DOHH2 (cell line): ENCODE data around the gene S100PBP.

ENCODE experiments used
- H3F3A ChIP-seq: fragments of 200-600 bp; sonication (generic), shearing (Covaris generic); 2 replicates; pipeline ENCODE4 v1.6.0; 2016; ENCODE audit warnings: antibody characterized with exemption, mild to moderate bottlenecking; ENCODE audit not compliant: control insufficient read depth, insufficient read depth
- H3K27ac ChIP-seq: fragments of 200-600 bp; sonication (generic); 2 replicates; pipeline ENCODE4 v1.5.1; 2014; ENCODE audit warnings: low read depth, mild to moderate bottlenecking, low read length, moderate library complexity
- H3K27me3 ChIP-seq: fragments of 200-600 bp; sonication (generic); 2 replicates; pipeline ENCODE4 v1.6.1; 2014; ENCODE audit warnings: mild to moderate bottlenecking, low read length, mixed read lengths; ENCODE audit not compliant: control insufficient read depth
- H3K36me3 ChIP-seq: fragments of 200-600 bp; sonication (generic); 2 replicates; pipeline ENCODE4 v1.6.1; 2014; ENCODE audit warnings: mild to moderate bottlenecking, low read length, moderate library complexity, mixed read lengths; ENCODE audit not compliant: control insufficient read depth
- H3K4me1 ChIP-seq: fragments of 200-600 bp; sonication (generic); 2 replicates; pipeline ENCODE4 v1.6.1; 2014; ENCODE audit warnings: mild to moderate bottlenecking, low read length, mixed read lengths; ENCODE audit not compliant: control insufficient read depth
- H3K4me2 ChIP-seq: fragments of 200-600 bp; sonication (generic); 2 replicates; pipeline ENCODE4 v1.6.0; 2014; ENCODE audit warnings: mild to moderate bottlenecking, low read length, moderate library complexity
- H3K4me3 ChIP-seq: fragments of 200-600 bp; sonication (generic); 2 replicates; pipeline ENCODE4 v1.5.1; 2014; ENCODE audit warnings: mild to moderate bottlenecking, low read length, mixed read lengths
- H3K79me2 ChIP-seq: fragments of 200-600 bp; sonication (generic); 2 replicates; pipeline ENCODE4 v1.6.1; 2014; ENCODE audit warnings: mild to moderate bottlenecking, low read length, mixed read lengths; ENCODE audit not compliant: control insufficient read depth
- H3K9me2 ChIP-seq: fragments of 200-600 bp; sonication (generic); replicated peaks from 2 replicates; pipeline ENCODE4 v1.6.1; 2014; ENCODE audit warnings: mild to moderate bottlenecking, low read length, mixed read lengths; ENCODE audit not compliant: control insufficient read depth
- H3K9me3 ChIP-seq: fragments of 200-600 bp; sonication (generic); 2 replicates; pipeline ENCODE4 v1.6.1; 2014; ENCODE audit warnings: antibody characterized with exemption, low read length, mixed read lengths; ENCODE audit not compliant: control insufficient read depth, insufficient read depth
- H4K20me1 ChIP-seq: fragments of 200-600 bp; sonication (generic); 2 replicates; pipeline ENCODE4 v1.6.0; 2014; ENCODE audit warnings: low read depth, mild to moderate bottlenecking, antibody characterized with exemption, low read length, moderate library complexity; ENCODE audit not compliant: control insufficient read depth, insufficient read depth
- EZH2phosphoT487 ChIP-seq: fragments of 200-600 bp; sonication (generic); IDR thresholded peaks from 2 replicates; pipeline ENCODE4 v1.6.1; 2017; ENCODE audit warnings: borderline replicate concordance, mild to moderate bottlenecking, antibody characterized with exemption, low read length, moderate library complexity, mixed read lengths
- TF ChIP-seq, protein P1 (sequence below): fragments of 200-600 bp; sonication (generic); IDR thresholded peaks from one replicate; pipeline ENCODE4 v1.5.1; 2014; ENCODE audit warnings: antibody characterized with exemption, mild to moderate bottlenecking, low read depth, low read length; ENCODE audit not compliant: poor library complexity, severe bottlenecking

S100PBP gene

GRCh38 chr1:32886004-32886827 is 68.8 kb downstream of the S100PBP start, which contains the start of gene HPCA:
Gene HPCA (plus strand): TSS chr1:32886491. CDS start chr1:32888899, 2,408 bp downstream.
- peaks cover 22% of the 10 kb centered on the region; the same call in 1 of the 2 replicates for H3K27me3 ChIP-seq
- no peaks in the 10 kb centered on the region for H3K4me1 ChIP-seq
- H3K4me2 ChIP-seq = no peak within 1 kb of the TSS
- TF ChIP-seq EZH2phosphoT487 = no peak
- TF ChIP-seq, protein P1, sequence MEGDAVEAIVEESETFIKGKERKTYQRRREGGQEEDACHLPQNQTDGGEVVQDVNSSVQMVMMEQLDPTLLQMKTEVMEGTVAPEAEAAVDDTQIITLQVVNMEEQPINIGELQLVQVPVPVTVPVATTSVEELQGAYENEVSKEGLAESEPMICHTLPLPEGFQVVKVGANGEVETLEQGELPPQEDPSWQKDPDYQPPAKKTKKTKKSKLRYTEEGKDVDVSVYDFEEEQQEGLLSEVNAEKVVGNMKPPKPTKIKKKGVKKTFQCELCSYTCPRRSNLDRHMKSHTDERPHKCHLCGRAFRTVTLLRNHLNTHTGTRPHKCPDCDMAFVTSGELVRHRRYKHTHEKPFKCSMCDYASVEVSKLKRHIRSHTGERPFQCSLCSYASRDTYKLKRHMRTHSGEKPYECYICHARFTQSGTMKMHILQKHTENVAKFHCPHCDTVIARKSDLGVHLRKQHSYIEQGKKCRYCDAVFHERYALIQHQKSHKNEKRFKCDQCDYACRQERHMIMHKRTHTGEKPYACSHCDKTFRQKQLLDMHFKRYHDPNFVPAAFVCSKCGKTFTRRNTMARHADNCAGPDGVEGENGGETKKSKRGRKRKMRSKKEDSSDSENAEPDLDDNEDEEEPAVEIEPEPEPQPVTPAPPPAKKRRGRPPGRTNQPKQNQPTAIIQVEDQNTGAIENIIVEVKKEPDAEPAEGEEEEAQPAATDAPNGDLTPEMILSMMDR = peak; percentile 49
- H4K20me1 ChIP-seq = no peaks in the 10 kb centered on the region
- no peaks in the 10 kb centered on the region for H3F3A ChIP-seq
- no peak within 1 kb of the TSS for H3K4me3 ChIP-seq
- H3K9me3 ChIP-seq = no peaks in the 10 kb centered on the region
- H3K9me2 ChIP-seq = no peaks in the 10 kb centered on the region
- no peaks in the 10 kb centered on the region for H3K36me3 ChIP-seq
- H3K79me2 ChIP-seq = no peaks in the 10 kb centered on the region
- no peak within 1 kb of the TSS for H3K27ac ChIP-seq

GRCh38 chr1:32886828-32887414 is 69.5 kb downstream of the S100PBP start:
- peaks cover 24% of the 10 kb centered on the region; the same call in 1 of the 2 replicates for H3K27me3 ChIP-seq
- no peak overlapping the region for H3K4me3 ChIP-seq
- H3K79me2 ChIP-seq = no peaks in the 10 kb centered on the region
- H4K20me1 ChIP-seq = no peaks in the 10 kb centered on the region
- H3F3A ChIP-seq = no peaks in the 10 kb centered on the region
- no peaks in the 10 kb centered on the region for H3K36me3 ChIP-seq
- no peak overlapping the region for H3K4me2 ChIP-seq
- no peak overlapping the region for H3K27ac ChIP-seq
- TF ChIP-seq, protein P1 = no peak
- TF ChIP-seq EZH2phosphoT487 = no peak
- no peaks in the 10 kb centered on the region for H3K9me2 ChIP-seq
- H3K4me1 ChIP-seq = no peaks in the 10 kb centered on the region
- no peaks in the 10 kb centered on the region for H3K9me3 ChIP-seq

DNA sequence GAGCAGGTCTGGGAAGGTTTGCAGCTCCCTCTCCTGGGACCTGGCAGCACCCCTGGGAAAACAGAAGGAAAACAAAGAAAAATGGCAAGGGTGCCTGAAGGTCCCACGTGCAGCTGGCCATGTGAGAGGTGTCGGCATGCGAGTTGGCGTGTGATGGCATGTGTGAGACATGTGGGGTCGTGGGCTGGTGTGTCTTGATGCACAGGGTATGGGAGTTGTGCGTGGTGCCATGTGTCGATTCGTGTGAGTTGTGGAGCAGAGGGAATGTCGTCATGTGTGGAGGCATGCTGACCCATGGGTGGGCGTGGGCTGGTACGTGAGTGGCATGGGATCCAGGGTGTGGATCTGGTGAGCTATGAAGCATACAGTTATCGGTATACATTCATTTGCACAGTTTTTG is 70.2 kb downstream of the S100PBP start:
- Histone ChIP-seq H3K9me3 (no peaks in the 10 kb centered on the region), H3K27me3 (peaks cover 25% of the 10 kb centered on the region; the same call in 1 of the 2 replicates), H3K79me2 (no peaks in the 10 kb centered on the region), H3K4me2 (no peak overlapping the region), H3K9me2 (no peaks in the 10 kb centered on the region), H3K27ac (no peak overlapping the region), H3F3A (no peaks in the 10 kb centered on the region), H3K36me3 (no peaks in the 10 kb centered on the region), H3K4me3 (no peak overlapping the region), H4K20me1 (no peaks in the 10 kb centered on the region), H3K4me1 (no peaks in the 10 kb centered on the region)
- TF ChIP-seq, protein P1 = no peak
- TF ChIP-seq EZH2phosphoT487 = no peak
